BJ (cell line): ENCODE data around the gene PIK3CA. TPM values are rescaled to one million over a fixed set of nuclear protein-coding genes. Genes with fewer than 3 reads are reported as not detected.

Experiments used
- CTCF ChIA-PET: fragments of 350-600 bp; formaldehyde crosslinking; extraction: SDS; loops from one replicate; lab custom pipeline; 2021; ENCODE audit warnings: antibody characterized with exemption, inconsistent platforms; lab: Yijun Ruan, JAX
- POLR2A ChIA-PET: fragments of 300-600 bp; sonication (Branson Sonifier 250); formaldehyde crosslinking; extraction: SDS; loops from one replicate; lab custom pipeline; 2021; ENCODE audit warnings: antibody characterized with exemption; lab: Charles Lee
- DNase-seq: peaks from one replicate; pipeline ENCODE4 v3.0.0-alpha.2; 2011; ENCODE audit warnings: low read depth
- H3K27me3 ChIP-seq: 2 replicates; pipeline ENCODE4 v1.6.0; 2011; ENCODE audit warnings: low read length; ENCODE audit not compliant: control insufficient read depth, insufficient read depth
- H3K36me3 ChIP-seq: 2 replicates; pipeline ENCODE4 v1.5.1; 2011; ENCODE audit warnings: low read length; ENCODE audit not compliant: control insufficient read depth, insufficient read depth
- H3K4me3 ChIP-seq: 2 replicates; pipeline ENCODE4 v1.5.1; 2011; ENCODE audit warnings: low read depth, mild to moderate bottlenecking, control low read depth, low read length
- polyA plus RNA-seq: library from polyadenylated mRNA; depleted of rRNA; stranded (reverse); fragments of >200 nt; gene quantifications from 2 replicates; pipeline ENCODE4 v1.2.3, GENCODE V29; 2011
- TF ChIP-seq, protein P1 (sequence below): IDR thresholded peaks from 2 replicates; pipeline ENCODE4 v1.5.1; 2011; ENCODE audit warnings: low read depth, mild to moderate bottlenecking, control low read depth, inconsistent platforms, low read length, moderate library complexity; ENCODE audit not compliant: insufficient read depth

PIK3CA gene
- polyA plus RNA-seq, 1 experiment = 5.5 TPM

- H3K36me3 ChIP-seq = 0 out of 2 replicates have a peak, but pooled peaks cover 1% of the 10 kb centered on the region
- no peaks in the 10 kb centered on the region for H3K27me3 ChIP-seq
- TF ChIP-seq, protein P1, sequence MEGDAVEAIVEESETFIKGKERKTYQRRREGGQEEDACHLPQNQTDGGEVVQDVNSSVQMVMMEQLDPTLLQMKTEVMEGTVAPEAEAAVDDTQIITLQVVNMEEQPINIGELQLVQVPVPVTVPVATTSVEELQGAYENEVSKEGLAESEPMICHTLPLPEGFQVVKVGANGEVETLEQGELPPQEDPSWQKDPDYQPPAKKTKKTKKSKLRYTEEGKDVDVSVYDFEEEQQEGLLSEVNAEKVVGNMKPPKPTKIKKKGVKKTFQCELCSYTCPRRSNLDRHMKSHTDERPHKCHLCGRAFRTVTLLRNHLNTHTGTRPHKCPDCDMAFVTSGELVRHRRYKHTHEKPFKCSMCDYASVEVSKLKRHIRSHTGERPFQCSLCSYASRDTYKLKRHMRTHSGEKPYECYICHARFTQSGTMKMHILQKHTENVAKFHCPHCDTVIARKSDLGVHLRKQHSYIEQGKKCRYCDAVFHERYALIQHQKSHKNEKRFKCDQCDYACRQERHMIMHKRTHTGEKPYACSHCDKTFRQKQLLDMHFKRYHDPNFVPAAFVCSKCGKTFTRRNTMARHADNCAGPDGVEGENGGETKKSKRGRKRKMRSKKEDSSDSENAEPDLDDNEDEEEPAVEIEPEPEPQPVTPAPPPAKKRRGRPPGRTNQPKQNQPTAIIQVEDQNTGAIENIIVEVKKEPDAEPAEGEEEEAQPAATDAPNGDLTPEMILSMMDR = no peak
- CTCF ChIA-PET = interaction anchor here (0.7 kb wide), 1 partner anchor 156 kb away, joined by 3 read pairs; no protein-coding TSS in a partner anchor
- no peak for DNase-seq
- no peak overlapping the region for H3K4me3 ChIP-seq
- POLR2A ChIA-PET = no interaction called here
These were observed 8.6 kb downstream of the PIK3CA start for GRCh38 chr3:179156775-179157174.

DNA sequence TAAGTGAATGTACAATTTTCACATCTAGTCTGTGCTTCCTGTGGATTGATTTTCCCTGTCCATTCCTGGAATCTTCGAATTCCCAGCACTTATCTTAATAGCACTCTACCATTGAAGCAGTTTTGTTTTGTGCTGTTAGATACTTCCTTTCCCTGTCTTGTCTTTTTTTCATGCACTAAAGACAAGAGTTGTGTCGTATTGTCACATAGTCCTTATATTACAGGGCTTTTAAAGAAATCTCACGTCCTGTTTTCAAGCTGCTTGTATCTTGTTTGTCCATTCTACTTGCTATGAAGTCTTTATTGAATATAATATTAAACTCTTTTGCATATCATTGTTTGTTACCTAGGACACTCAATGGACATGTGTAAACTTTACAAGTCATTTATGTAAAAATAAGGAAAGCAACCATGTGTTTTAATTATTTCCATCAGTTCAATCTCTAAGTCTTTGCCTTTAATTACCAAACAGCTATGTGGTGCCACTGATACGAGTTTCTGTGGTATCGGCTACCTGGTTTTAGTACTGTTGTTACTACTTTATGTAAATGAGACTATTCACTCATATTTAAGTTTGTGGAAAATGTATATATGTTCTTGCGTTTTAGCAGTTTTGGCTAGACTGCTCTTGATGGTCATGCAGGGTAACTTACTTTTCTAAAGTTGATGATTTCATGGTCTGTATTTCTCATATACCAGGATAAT lies 10.3 kb downstream of the PIK3CA start:
- ChIA-PET POLR2A (no interaction called here), CTCF (no interaction called here)
- Histone ChIP-seq H3K4me3 (no peak overlapping the region), H3K27me3 (no peaks in the 10 kb centered on the region), H3K36me3 (0 out of 2 replicates have a peak, but pooled peaks cover 1% of the 10 kb centered on the region)
- no peak for DNase-seq
- TF ChIP-seq, protein P1 = no peak

- TF ChIP-seq, protein P1 = no peak
- CTCF ChIA-PET = no interaction called here
- no peak overlapping the region for H3K4me3 ChIP-seq
These were observed 15.3 kb downstream of the PIK3CA start for GRCh38 chr3:179163503-179163902.

GRCh38 chr3:179164857-179165256 lies 16.7 kb downstream of the PIK3CA start:
- DNase-seq = no peak
- ChIA-PET CTCF (no interaction called here), POLR2A (no interaction called here)
- Histone ChIP-seq H3K4me3 (no peak overlapping the region), H3K36me3 (no peaks in the 10 kb centered on the region), H3K27me3 (no peaks in the 10 kb centered on the region)
- TF ChIP-seq, protein P1 = no peak

More at GRCh38 chr3:179163503-179163902, 15.3 kb downstream of the PIK3CA start:
- Histone ChIP-seq H3K36me3 (no peaks in the 10 kb centered on the region), H3K27me3 (no peaks in the 10 kb centered on the region)
- POLR2A ChIA-PET = no interaction called here
- no peak for DNase-seq

DNA sequence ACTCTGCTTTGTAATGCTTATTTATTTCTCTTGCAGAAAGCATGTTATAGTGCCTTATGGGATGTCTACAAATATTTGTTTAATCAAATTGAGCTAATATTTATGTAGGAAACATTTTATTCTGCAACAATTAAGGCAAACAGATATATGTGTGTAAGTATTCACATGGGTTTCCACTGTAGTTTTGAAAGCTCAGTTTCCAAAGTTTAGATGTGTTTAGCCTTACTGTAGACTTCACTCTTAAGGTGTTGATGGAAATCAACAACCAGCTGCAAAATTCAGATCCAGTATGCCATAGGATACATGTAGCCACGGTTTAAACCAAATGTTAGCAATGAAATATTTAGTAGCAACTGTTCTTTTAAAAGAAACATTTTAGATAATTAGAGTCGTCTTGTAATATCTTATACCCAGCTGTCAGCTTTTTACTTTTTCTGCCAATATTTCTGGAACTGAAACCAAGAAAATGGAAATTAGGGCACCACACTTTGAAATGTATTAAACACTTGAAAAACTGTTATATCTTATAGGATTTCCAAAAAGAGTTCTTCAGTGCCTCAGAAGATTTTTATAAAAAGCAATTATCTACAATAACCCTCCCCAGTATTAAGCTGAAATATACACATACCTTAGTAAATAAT lies 18.5 kb downstream of the PIK3CA start:
- ChIA-PET CTCF (interaction anchor here (0.7 to 1.4 kb wide), 4 partner anchors 19 to 372 kb away, joined by 3 read pairs; partner anchors contain the start of gene PIK3CA), POLR2A (no interaction called here)
- H3K4me3 ChIP-seq = no peak overlapping the region
- no peak for DNase-seq
- no peaks in the 10 kb centered on the region for H3K36me3 ChIP-seq
- TF ChIP-seq, protein P1 = no peak
- H3K27me3 ChIP-seq = no peaks in the 10 kb centered on the region
